Osteocyte (in vitro differentiated cells): ENCODE data around the gene PELI3. TPM values are rescaled to one million over a fixed set of nuclear protein-coding genes. Genes with fewer than 3 reads are reported as not detected.
"Not testable (repeated sequence)": the region's sequence is repeated elsewhere in the genome, so short reads cannot be mapped to it uniquely, and the experiment has no call there.

Source experiments
- DNase-seq: peaks from one replicate; pipeline ENCODE4 v3.0.0; 2021; ENCODE audit warnings: mixed read lengths; ENCODE audit not compliant: unreplicated experiment; ENCODE audit errors: extremely low spot score
- H3K27ac Mint-ChIP-seq: one replicate; pipeline ENCODE4 v1.8.0; 2021; ENCODE audit warnings: mild to moderate bottlenecking, mixed read lengths; ENCODE audit not compliant: unreplicated experiment
- H3K27me3 Mint-ChIP-seq: one replicate; pipeline ENCODE4 v1.8.0; 2021; ENCODE audit warnings: mixed read lengths; ENCODE audit not compliant: unreplicated experiment
- H3K36me3 Mint-ChIP-seq: one replicate; pipeline ENCODE4 v1.8.0; 2021; ENCODE audit warnings: mixed read lengths; ENCODE audit not compliant: unreplicated experiment
- H3K4me1 Mint-ChIP-seq: one replicate; pipeline ENCODE4 v1.8.0; 2021; ENCODE audit warnings: mixed read lengths; ENCODE audit not compliant: unreplicated experiment
- H3K4me3 Mint-ChIP-seq: one replicate; pipeline ENCODE4 v1.8.0; 2021; ENCODE audit warnings: mild to moderate bottlenecking, moderate library complexity, mixed read lengths; ENCODE audit not compliant: unreplicated experiment
- H3K9me3 Mint-ChIP-seq: one replicate; pipeline ENCODE4 v1.8.0; 2021; ENCODE audit warnings: mixed read lengths; ENCODE audit not compliant: unreplicated experiment
- CTCF ChIP-seq: fragments of 200-600 bp; sonication (generic); IDR thresholded peaks from 2 replicates; pipeline ENCODE4 v1.5.0; 2021; ENCODE audit warnings: antibody characterized with exemption, mild to moderate bottlenecking, moderate library complexity
- total RNA-seq: library from RNA; stranded (reverse); gene quantifications from 2 replicates; pipeline ENCODE4 v1.2.1, GENCODE V29; 2021

The PELI3 gene
- total RNA-seq, 1 donor from 2014 or later = 13.6 TPM

- peaks cover 9% of the 10 kb centered on the region for H3K9me3 Mint-ChIP-seq
- peaks cover 4% of the 10 kb centered on the region for H3K27me3 Mint-ChIP-seq
- H3K4me1 Mint-ChIP-seq = peaks cover 10% of the 10 kb centered on the region
- peak within 1 kb of the TSS; percentile 89 for H3K4me3 Mint-ChIP-seq
- DNase-seq = peak; percentile 93
- TF ChIP-seq CTCF = peak; percentile 73
- peaks cover 18% of the 10 kb centered on the region for H3K36me3 Mint-ChIP-seq
- peak within 1 kb of the TSS; percentile 95 for H3K27ac Mint-ChIP-seq
Measured at GRCh38 chr11:66438504-66439466, 27.9 kb upstream of the PELI3 start, which contains the start of gene MRPL11. MRPL11 (minus strand) TSS chr11:66438848; CDS start chr11:66438754, 94 bp downstream.

- H3K9me3 Mint-ChIP-seq, H3K27ac Mint-ChIP-seq, H3K4me3 Mint-ChIP-seq, H3K27me3 Mint-ChIP-seq, DNase-seq: not testable (repeated sequence)
- peaks cover 13% of the 10 kb centered on the region for H3K36me3 Mint-ChIP-seq
- peaks cover 10% of the 10 kb centered on the region for H3K4me1 Mint-ChIP-seq
Measured at GRCh38 chr11:66440101-66440939, 26.4 kb upstream of the PELI3 start.

GRCh38 chr11:66440940-66441282 lies 25.8 kb upstream of the PELI3 start:
- not testable (repeated sequence) for H3K27ac Mint-ChIP-seq, H3K4me3 Mint-ChIP-seq, H3K9me3 Mint-ChIP-seq, DNase-seq, H3K36me3 Mint-ChIP-seq
- Mint-ChIP-seq H3K4me1 (peaks cover 10% of the 10 kb centered on the region), H3K27me3 (peaks cover 10% of the 10 kb centered on the region)

GRCh38 chr11:66443602-66444001 lies 23.1 kb upstream of the PELI3 start:
- no peak for TF ChIP-seq CTCF

GRCh38 chr11:66447012-66447411 lies 19.7 kb upstream of the PELI3 start:
- TF ChIP-seq CTCF = no peak
- no peak for DNase-seq
- peaks cover 56% of the 10 kb centered on the region for H3K27me3 Mint-ChIP-seq
- H3K4me3 Mint-ChIP-seq = no peak overlapping the region
- no peaks in the 10 kb centered on the region for H3K36me3 Mint-ChIP-seq
- no peak overlapping the region for H3K27ac Mint-ChIP-seq
- peaks cover 10% of the 10 kb centered on the region for H3K9me3 Mint-ChIP-seq
- H3K4me1 Mint-ChIP-seq = no peaks in the 10 kb centered on the region

More at GRCh38 chr11:66443602-66444001, 23.1 kb upstream of the PELI3 start:
- Mint-ChIP-seq H3K4me1 (no peaks in the 10 kb centered on the region), H3K27ac (no peak overlapping the region), H3K36me3 (no peaks in the 10 kb centered on the region), H3K9me3 (peaks cover 10% of the 10 kb centered on the region), H3K27me3 (peaks cover 27% of the 10 kb centered on the region), H3K4me3 (no peak overlapping the region)
- DNase-seq = no peak
